K562 (cell line): ENCODE measurements around the gene POU4F1. TPM values are rescaled to one million over a fixed set of nuclear protein-coding genes. Genes with fewer than 3 reads are reported as not detected.

Experiments used
- ARID1B ChIP-seq: fragments of 450-650 bp; IDR thresholded peaks from 2 replicates; pipeline ENCODE4 v1.6.1; 2016; ENCODE audit warnings: antibody characterized with exemption, mild to moderate bottlenecking, inconsistent platforms
- DEAF1 ChIP-seq: fragments of 450-650 bp; formaldehyde crosslinking; IDR thresholded peaks from 2 replicates; pipeline ENCODE4 v1.4.0; 2020; ENCODE audit warnings: mild to moderate bottlenecking, moderate library complexity
- ELF1 ChIP-seq: fragments of 200-800 bp; sonication (Bioruptor generic); IDR thresholded peaks from 2 replicates; pipeline ENCODE4 v1.6.1; 2016; ENCODE audit warnings: missing genetic modification characterization, missing compliant biosample characterization
- IRF2 ChIP-seq: sonication (generic); formaldehyde crosslinking; IDR thresholded peaks from 2 replicates; pipeline ENCODE4 v1.8.1; 2022; ENCODE audit warnings: mild to moderate bottlenecking, missing genetic modification reagents
- NCOR1 ChIP-seq: fragments of 450-650 bp; IDR thresholded peaks from 2 replicates; pipeline ENCODE4 v1.6.1; 2016; ENCODE audit warnings: mild to moderate bottlenecking, moderate library complexity
- NFIC ChIP-seq: fragments of 450-650 bp; IDR thresholded peaks from 2 replicates; pipeline ENCODE4 v1.6.1; 2017; ENCODE audit warnings: mild to moderate bottlenecking, inconsistent platforms
- POLR2AphosphoS2 ChIP-seq: IDR thresholded peaks from 2 replicates; pipeline ENCODE4 v1.6.1; 2012; ENCODE audit warnings: low read length, improper control_type of control experiment
- RFX1 ChIP-seq: fragments of 450-650 bp; IDR thresholded peaks from 2 replicates; pipeline ENCODE4 v1.6.1; 2016; ENCODE audit warnings: mild to moderate bottlenecking, moderate library complexity
- RFX5 ChIP-seq: IDR thresholded peaks from 2 replicates; pipeline ENCODE4 v1.6.1; 2011; ENCODE audit warnings: low read depth, mild to moderate bottlenecking, improper control_type of control experiment, low read length
- SAFB ChIP-seq: fragments of 200-400 bp; formaldehyde crosslinking; IDR thresholded peaks from 2 replicates; pipeline ENCODE4 v1.6.1; 2017; ENCODE audit warnings: low read depth, low read length, borderline replicate concordance
- SMAD2 ChIP-seq: fragments of 150-350 bp; IDR thresholded peaks from 2 replicates; pipeline ENCODE4 v1.6.1; 2014; ENCODE audit warnings: low read depth, mild to moderate bottlenecking, low read length
- SMARCA4 ChIP-seq: fragments of 450-650 bp; IDR thresholded peaks from 2 replicates; pipeline ENCODE4 v1.6.1; 2016
- ZBTB2 ChIP-seq: fragments of 450-650 bp; IDR thresholded peaks from 2 replicates; pipeline ENCODE4 v1.6.1; 2016; ENCODE audit warnings: antibody characterized with exemption
- ZEB2 ChIP-seq: fragments of 450-650 bp; IDR thresholded peaks from 2 replicates; pipeline ENCODE4 v1.6.1; 2016
- ZNF408 ChIP-seq: fragments of 250-450 bp; sonication (Bioruptor Pico); IDR thresholded peaks from 2 replicates; pipeline ENCODE4 v1.4.0; 2020; ENCODE audit warnings: low read depth, mild to moderate bottlenecking, moderate library complexity
- ZNF561 ChIP-seq: fragments of 450-650 bp; formaldehyde crosslinking; conservative IDR thresholded peaks from 2 replicates; pipeline ENCODE4 v1.4.0; 2020; ENCODE audit warnings: mild to moderate bottlenecking, moderate library complexity
- ZNF592 ChIP-seq: fragments of 450-650 bp; IDR thresholded peaks from 2 replicates; pipeline ENCODE4 v1.6.1; 2017; ENCODE audit warnings: antibody characterized with exemption, mild to moderate bottlenecking
- polyA plus RNA-seq, 8 experiments: library from polyadenylated mRNA; depleted of rRNA in 4 of 8; stranded (reverse) in 5 of 8; unstranded in 3 of 8; fragments of >200 nt; fragmentation: Nextera tagmentation in 2 of 8; fragmentation: Illumina TruSeq in 1 of 8; extraction: Ambion mirVana in 2 of 8; extraction: Trizol in 1 of 8; gene quantifications; 2 replicates each; pipeline versions ENCODE4 v1.2.1 to v1.2.3, GENCODE V29; 2011 to 2014; ENCODE audit warnings: inconsistent platforms in 1 of 8, missing spikeins in 1 of 8
- total RNA-seq, 7 experiments: library from RNA; depleted of rRNA in 6 of 7; stranded (reverse); fragments of >200 nt in 6 of 7; fragmentation: Illumina TruSeq in 2 of 7; extraction: Trizol in 2 of 7; gene quantifications; 2 replicates each; pipeline versions ENCODE4 v1.2.1 to v1.2.3, GENCODE V29; 2011 to 2021; ENCODE audit warnings: low replicate concordance in 1 of 7

Gene POU4F1
- total and polyA plus RNA-seq, 9 of the 15 experiments (the other 6 are each of a cell fraction or from before 2014, with no cell fraction given) = 0.61 to 2.8 (median 1.5) TPM

GRCh38 chr13:78649997-78650716 is 46.8 kb upstream of the POU4F1 start (continued):
- TF ChIP-seq ELF1 (tag) (0 out of 2 replicates have a peak, but pooled peaks have one; percentile 23), NCOR1 (no peak), RFX5 (no peak), RFX1 (no peak), DEAF1 (CRISPR knock-in tag) (no peak), SAFB (no peak), ARID1B (peak; percentile 30; the same call in 1 of the 2 replicates), SMARCA4 (no peak), NFIC (peak; percentile 70), ZNF592 (no peak), POLR2AphosphoS2 (no peak), ZNF561 (CRISPR knock-in tag) (no peak), SMAD2 (no peak), ZEB2 (no peak), ZBTB2 (no peak), ZNF408 (CRISPR knock-in tag) (no peak), IRF2 (CRISPR knock-in tag) (no peak)
- TF ChIP-seq, all 486 proteins: peak for 9
